Measurements from ENCODE around the gene FHIT.

The FHIT gene

GRCh38 chr3:59885101-59885500 is 1366.2 kb downstream of the FHIT start:
- no peak for DNase-seq

DNA sequence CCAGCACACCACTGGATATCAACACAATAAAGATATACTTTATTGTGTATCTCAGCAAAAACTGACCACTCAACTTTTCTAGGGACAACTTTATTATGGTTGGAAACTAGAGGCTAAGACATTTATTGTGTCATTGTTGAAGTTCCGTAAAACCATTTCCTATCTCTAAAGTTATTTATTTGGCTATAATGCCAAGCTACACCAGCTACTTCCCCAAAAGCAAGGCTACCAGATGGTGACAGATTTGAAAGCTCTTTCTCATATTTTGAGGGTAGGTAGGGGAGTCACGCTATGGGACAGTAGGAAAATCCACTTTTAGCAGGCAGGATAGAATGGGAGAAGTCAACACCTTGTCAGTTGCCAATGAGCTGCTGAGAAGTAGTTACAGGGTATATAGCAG is 1366.8 kb downstream of the FHIT start:
- no peak for DNase-seq

- no peak for DNase-seq
Observed at GRCh38 chr3:59882746-59883145, 1368.5 kb downstream of the FHIT start.

DNA sequence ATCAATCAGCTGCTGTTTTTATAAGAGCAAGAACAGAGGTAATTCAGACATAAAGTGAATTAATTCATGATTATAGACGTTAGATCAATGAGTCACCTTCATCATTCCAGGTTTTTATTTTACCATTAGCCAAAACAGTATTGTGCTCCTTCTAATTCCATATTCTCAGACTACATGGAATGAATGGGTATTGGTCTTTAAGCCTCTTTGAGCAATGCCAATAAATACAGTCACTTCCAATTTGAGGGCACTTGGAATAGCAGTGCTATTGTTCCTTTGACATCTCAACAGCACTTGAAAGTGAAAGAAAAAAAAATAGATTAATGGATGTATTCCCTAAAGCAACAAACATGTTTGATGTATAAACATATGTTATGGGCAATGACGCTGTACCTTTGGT is 1370.5 kb downstream of the FHIT start:
- peak; percentile 98 for DNase-seq

DNA sequence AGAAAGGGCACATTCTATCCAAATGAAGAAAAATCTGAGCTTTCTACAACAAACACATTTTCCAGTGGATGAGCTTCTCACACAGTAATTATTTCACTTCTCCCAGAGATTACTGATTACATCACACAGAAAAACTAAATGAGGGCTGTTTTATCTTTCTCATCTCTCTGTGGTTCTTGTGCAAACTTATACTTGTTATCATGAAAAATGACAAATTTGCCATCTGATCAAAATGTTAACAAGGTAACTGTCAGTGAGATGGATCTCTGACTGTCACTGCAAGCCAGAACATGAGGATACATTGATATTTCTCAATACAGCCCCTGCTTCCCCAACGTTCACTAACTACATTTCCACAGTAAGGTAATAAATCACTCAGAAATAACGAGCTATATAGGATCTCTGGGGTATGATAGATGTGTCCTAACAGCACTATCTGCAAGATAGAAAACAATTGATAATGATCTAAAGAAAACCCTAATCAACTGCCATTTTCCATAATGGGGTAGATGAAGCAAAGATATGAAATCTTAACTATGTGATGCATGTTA is 1372.1 kb downstream of the FHIT start:
- DNase-seq = no peak

GRCh38 chr3:59878038-59878427 is 1373.2 kb downstream of the FHIT start:
- no peak for DNase-seq

DNA sequence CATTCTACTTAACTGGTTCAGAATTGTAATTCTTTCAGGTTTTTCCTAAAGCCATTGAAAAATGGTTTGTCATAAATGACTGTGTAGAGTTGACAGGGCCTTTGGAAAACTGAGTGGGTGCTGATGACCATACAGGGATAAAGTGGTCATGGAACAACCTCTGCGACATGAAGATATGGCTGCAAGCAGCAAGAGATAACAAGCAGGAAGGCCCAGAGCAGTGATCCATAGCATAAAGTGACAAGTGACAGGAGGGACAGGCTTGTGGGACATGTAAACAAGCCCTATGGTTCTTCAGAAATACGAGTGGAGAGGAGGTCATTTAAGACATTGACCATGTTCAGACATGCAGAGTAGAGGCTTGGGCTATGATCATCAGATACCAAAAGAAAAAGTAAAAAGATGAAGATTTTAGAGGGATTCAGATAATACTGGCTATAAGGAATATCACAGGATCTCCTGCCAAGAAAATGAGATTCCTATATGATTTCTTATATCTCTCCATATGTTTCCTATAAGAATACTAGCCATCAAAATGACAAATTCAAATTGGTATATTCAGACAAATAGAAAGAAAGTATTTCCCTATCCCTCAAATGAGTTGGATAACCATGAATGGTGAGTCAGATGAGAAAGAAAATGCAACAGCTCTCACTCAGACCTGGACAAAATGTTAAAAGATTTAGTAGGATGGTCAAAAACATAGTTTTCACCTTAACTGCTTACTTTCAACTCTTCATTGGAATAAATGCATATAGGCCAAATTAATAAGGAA is 1373.8 kb downstream of the FHIT start:
- no peak for DNase-seq

GRCh38 chr3:59876533-59877062 is 1374.7 kb downstream of the FHIT start:
- DNase-seq = no peak

- DNase-seq = no peak
Observed at GRCh38 chr3:59873576-59874230, 1377.5 kb downstream of the FHIT start.

GRCh38 chr3:59872128-59872527 is 1379.1 kb downstream of the FHIT start:
- DNase-seq = no peak

DNA sequence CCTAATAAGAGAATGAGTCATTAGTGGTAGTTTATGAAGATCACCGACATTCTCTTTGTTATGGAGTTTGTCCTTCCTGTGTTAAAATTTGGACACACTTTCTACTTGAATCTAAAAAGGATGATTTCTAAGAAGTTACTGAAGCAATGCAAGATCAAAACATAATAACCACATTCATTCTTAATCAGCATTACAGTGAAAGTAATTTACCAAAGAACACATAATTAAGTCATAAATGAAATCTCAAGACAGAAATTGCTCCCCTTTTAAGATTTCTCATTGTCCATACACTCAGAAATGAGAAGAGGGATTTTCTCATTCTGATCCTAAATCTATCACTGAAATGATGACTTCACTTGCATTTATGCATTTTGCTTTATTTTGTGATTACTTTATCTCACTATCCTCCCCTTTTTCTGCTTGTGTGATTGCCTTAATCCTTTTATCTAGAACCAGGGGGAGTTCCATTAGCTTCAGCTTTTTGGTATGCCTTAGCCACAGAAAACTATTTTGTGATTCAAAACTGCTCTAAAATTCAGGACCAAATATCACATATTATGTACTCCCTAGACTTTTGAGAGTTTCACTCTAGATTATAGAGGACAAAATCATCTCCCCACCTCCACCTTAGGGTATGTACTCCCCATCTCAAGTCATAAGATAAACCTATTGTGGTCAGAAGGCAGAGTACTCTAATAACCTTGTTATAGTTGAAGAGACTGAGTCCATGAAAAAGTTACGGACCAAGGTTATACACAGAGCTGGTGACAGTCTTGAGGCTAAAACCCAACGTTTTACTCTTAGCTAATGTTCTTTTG is 1383.9 kb downstream of the FHIT start:
- no peak for DNase-seq

DNA sequence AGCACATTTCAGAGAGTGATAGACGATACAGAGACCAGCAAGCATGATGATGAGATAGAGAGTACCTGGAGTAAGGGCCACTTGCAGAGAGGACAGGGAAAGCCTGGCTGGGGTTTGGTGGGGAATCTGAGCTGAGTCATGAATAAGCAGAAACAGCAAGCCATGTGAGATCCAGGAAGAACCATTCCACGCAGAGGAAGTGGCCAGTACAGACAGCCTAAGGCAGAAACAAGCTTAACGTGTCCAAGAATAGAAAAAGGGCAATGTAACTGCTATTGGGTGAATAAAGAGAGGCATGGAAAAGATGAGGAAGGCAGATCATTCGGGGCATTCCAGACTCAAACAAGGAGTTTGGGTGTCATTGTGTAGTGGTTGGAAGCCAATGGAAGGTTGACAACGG is 1385.2 kb downstream of the FHIT start:
- DNase-seq = no peak

GRCh38 chr3:59865351-59865750 is 1385.9 kb downstream of the FHIT start:
- no peak for DNase-seq

DNA sequence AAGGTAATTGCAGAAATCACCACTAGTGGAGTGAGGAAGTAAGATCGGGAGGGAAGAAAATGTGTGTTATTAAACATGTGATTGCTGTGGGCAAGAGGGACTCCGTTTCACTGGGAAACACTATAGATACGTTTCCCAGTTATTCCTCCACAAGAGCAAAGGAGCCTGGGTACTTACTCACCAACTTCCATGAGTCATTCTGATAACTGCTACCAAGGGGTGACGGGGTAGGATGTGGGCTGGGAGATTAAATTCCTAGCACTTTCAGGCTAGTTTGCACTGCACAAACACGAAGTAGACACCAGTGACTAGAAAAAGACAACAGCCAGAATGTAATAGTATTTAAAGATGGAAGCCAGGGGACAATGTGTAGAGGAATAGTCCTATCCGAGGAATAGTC is 1388.6 kb downstream of the FHIT start:
- DNase-seq = no peak

DNA sequence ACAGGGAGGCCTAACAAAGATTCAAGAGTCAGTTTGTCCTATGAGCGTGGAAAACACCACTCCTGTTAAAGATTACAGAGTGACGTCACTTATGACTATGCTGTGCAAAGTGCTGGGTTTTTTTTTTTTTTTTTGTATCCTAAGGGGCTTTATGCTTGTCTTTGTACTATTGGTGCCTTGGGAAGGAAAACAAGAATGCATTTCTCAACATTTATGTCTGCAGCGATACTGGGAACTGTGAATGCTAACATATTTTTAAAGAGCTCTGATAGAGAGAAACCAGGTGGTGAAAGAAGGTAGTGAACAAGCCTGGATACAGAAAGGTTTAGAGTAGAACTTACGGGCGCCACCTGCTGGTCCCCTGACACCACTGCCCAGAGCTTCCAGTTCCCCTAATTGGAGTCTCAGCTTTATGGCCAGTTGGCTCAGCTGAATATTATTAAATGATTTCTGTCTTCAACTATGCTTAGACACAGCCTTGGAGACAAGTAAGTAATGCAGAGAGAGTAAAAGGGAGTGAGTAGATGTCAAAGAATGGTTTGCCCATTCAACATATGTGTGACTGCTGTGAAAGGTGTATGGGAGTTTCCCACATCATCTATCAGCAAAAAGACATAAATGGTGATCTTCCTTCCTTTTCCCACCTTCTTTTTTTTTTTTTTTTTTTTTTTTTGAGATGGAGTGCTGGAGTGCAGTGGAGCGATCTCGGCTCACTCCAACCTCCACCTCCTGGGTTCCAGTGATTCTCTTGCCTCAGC is 1393.5 kb downstream of the FHIT start:
- peak; percentile 55 for DNase-seq

- DNase-seq = no peak
Observed at GRCh38 chr3:59856934-59857460, 1394.3 kb downstream of the FHIT start.

GRCh38 chr3:59854061-59854709 is 1397.1 kb downstream of the FHIT start:
- DNase-seq = no peak

GRCh38 chr3:59850417-59850816 is 1400.8 kb downstream of the FHIT start:
- peak; percentile 33 for DNase-seq

DNA sequence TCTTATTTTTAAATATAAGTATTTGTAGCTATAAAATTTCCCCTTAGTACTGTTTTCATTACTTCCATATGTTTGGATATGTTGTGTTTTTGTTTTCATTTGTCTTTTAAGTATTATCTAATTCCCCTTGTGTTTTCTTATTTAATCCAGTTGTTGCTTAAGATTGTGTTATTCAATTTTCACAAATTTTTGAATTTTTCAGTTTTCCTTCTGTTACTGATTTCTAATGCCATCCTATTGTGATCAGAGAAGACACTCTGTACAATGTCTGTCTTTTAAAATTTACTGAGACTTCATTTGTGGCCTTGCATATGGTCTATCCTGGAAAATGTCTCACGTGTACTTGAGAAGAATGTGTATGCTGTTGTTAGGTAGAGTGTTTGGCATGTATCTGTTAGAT is 1405.9 kb downstream of the FHIT start:
- no peak for DNase-seq

DNA sequence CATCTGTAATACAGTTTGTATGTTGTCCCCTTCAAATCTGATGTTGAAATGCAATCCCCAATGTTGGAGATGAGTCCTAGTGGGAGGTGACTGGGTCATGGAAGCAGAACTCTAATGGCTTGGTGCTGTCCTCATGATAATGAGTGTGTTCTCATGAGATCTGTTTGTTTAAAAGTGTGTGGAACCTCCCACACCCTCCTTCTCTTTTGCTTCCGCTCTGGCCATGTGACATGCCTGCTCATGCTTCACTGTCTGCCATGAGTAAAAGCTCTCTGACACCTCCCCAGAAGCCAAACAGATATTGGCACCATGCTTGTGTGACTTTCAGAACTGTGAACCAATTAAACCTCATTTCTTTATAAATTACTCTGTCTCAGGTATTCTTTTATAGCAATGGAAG is 1407.4 kb downstream of the FHIT start:
- no peak for DNase-seq

GRCh38 chr3:59839810-59840515 is 1411.3 kb downstream of the FHIT start:
- DNase-seq = no peak
